Spleen (tissue), 11 donors: ENCODE measurements around the gene ARHGAP28. TPM values are rescaled to one million over a fixed set of nuclear protein-coding genes. Genes with fewer than 3 reads are reported as not detected.

Source experiments
- DNase-seq: peaks from one replicate; pipeline ENCODE4 v3.0.0-alpha.2; 2020
- H3K27ac ChIP-seq, 8 donors: fragments of 200-600 bp; sonication (generic) in 7 of 8; 1 replicate in 4 of 8; 2 replicates in 4 of 8; pipeline versions ENCODE4 v1.5.0 to v1.8.0; 2016 to 2021; ENCODE audit warnings: inconsistent platforms in 4 of 8, mild to moderate bottlenecking in 4 of 8, moderate library complexity in 1 of 8
- H3K27me3 ChIP-seq, 7 donors: fragments of 200-600 bp; sonication (generic) in 6 of 7; replicated peaks in 1 of 7; 1 replicate in 4 of 7; 2 replicates in 3 of 7; pipeline versions ENCODE4 v1.5.0 to v1.8.0; 2016 to 2021; ENCODE audit warnings: inconsistent platforms in 3 of 7, mild to moderate bottlenecking in 1 of 7
- H3K36me3 ChIP-seq, 6 donors: fragments of 200-600 bp; sonication (generic) in 5 of 6; 1 replicate in 4 of 6; 2 replicates in 2 of 6; pipeline versions ENCODE4 v1.5.0 to v1.8.0; 2016 to 2021; ENCODE audit warnings: inconsistent platforms in 2 of 6
- H3K4me1 ChIP-seq, 6 donors: fragments of 200-600 bp; sonication (generic) in 5 of 6; 1 replicate in 3 of 6; 2 replicates in 3 of 6; pipeline versions ENCODE4 v1.5.0 to v1.8.0; 2016 to 2021; ENCODE audit warnings: inconsistent platforms in 3 of 6
- H3K4me3 ChIP-seq, 8 donors: fragments of 200-600 bp; sonication (generic) in 7 of 8; 1 replicate in 4 of 8; 2 replicates in 4 of 8; pipeline versions ENCODE4 v1.5.0 to v1.8.0; 2016 to 2021; ENCODE audit warnings: inconsistent platforms in 4 of 8, mild to moderate bottlenecking in 4 of 8, moderate library complexity in 2 of 8
- H3K9me3 ChIP-seq, 8 donors: fragments of 200-600 bp; sonication (generic) in 7 of 8; 1 replicate in 4 of 8; 2 replicates in 4 of 8; pipeline versions ENCODE4 v1.5.0 to v1.8.0; 2016 to 2021; ENCODE audit warnings: inconsistent platforms in 4 of 8
- POLR2A ChIP-seq, 3 donors: fragments of 450-650 bp; IDR thresholded peaks; one replicate each; pipeline ENCODE4 v1.5.1; 2017; ENCODE audit warnings: antibody characterized with exemption in 3 of 3, mild to moderate bottlenecking in 1 of 3
- POLR2AphosphoS5 ChIP-seq, 3 donors: sonication (generic); formaldehyde crosslinking; IDR thresholded peaks; one replicate each; pipeline ENCODE4 v1.5.1; 2017; ENCODE audit warnings: antibody characterized with exemption in 3 of 3
- WGBS, 5 donors: extraction: QIAGEN DNeasy Blood & Tissue Kit in 3 of 5; methylation state at CpG; one replicate each; pipeline versions ENCODE4 v1.1.5 to v1.1.7; 2013 to 2018; 5-methylcytosine and 5-hydroxymethylcytosine counted together
- intact Hi-C: fragments of 100-400 bp; cut with DNase I; formaldehyde crosslinking; loops from one replicate; pipeline ENCODE4 v1.15.0; 2023; ENCODE audit warnings: low total_unique reads
- polyA plus RNA-seq, 3 donors: library from polyadenylated mRNA; stranded (reverse); fragments of 200-250 nt; gene quantifications; one replicate each; pipeline ENCODE4 v1.2.1, GENCODE V29; 2013
- total RNA-seq, 7 donors: library from RNA; depleted of rRNA in 3 of 7; stranded (reverse); fragments of >200 nt in 3 of 7; fragmentation: NEBNext Ultra II Directional in 4 of 7; extraction: Animal tissue kit (Norgen Biotek cat#: 25700) in 4 of 7; gene quantifications; one replicate each; pipeline versions ENCODE4 v1.1.0 to v1.2.1, GENCODE V29; 2016 to 2021
- TF ChIP-seq, protein P1 (sequence below), 11 experiments: fragments of 200-600 bp in 7 of 11; fragments of 450-650 bp in 4 of 11; sonication (generic) in 4 of 11; IDR thresholded peaks in 8 of 11; conservative IDR thresholded peaks in 3 of 11; 1 replicate in 7 of 11; 2 replicates in 4 of 11; pipeline versions ENCODE4 v1.4.0 to v1.8.0; 2016 to 2021; ENCODE audit warnings: antibody characterized with exemption in 11 of 11, inconsistent platforms in 4 of 11, mild to moderate bottlenecking in 1 of 11
- donor health status: healthy with polysubstance abuse.
- donor health status: DM: no; HTN: no; CAD: no; lungs with moderate emphysema.
- donor health status: DM: no; HTN: no; CAD: no.
- donor health status: Bipolar disorder and iron deficiency.
- donor health status: healthy.
- donor health status: DM: no; HTN: no; CAD: no.
- donor health status: DM: yes; HTN: yes; CAD: no.

The ARHGAP28 gene
- total and polyA plus RNA-seq, 10 donors = 1.9 to 78.3 (median 30.3) TPM

DNA sequence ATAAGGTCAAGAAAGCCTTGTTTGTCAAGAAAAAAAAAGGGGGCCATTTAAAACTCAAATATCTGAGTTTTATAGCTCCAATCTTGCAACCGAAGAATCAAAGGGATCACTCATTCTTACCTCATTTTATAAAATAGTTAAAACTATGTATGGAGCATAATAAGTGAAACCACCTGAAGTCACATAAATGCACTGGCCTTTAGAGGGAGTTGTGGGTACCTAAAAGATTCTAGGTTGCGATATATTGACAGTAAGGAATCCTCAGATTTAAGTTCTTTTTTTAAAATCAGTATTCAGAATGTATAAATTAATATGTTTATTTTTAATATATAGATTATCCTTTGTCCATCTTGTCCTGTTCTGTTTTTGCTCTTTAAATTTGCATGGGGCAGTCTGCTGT lies 3.4 kb downstream of the ARHGAP28 start:
- Histone ChIP-seq H3K9me3 (no peaks in the 10 kb centered on the region), H3K4me1 (peaks cover 0 to 23% (median 3%) of the 10 kb centered on the region in 6 donors), H3K4me3 (peak overlapping the region in 2 of 8 donors; percentile 30 to 56), H3K36me3 (no peaks in the 10 kb centered on the region), H3K27me3 (peaks cover 0 to 33% (median 0%) of the 10 kb centered on the region in 7 donors), H3K27ac (peak overlapping the region in 7 of 8 donors; percentile 48 to 88 (median 82))
- TF ChIP-seq POLR2A (IDR thresholded peaks at IDR 0.05) = no peak
- TF ChIP-seq, protein P1, sequence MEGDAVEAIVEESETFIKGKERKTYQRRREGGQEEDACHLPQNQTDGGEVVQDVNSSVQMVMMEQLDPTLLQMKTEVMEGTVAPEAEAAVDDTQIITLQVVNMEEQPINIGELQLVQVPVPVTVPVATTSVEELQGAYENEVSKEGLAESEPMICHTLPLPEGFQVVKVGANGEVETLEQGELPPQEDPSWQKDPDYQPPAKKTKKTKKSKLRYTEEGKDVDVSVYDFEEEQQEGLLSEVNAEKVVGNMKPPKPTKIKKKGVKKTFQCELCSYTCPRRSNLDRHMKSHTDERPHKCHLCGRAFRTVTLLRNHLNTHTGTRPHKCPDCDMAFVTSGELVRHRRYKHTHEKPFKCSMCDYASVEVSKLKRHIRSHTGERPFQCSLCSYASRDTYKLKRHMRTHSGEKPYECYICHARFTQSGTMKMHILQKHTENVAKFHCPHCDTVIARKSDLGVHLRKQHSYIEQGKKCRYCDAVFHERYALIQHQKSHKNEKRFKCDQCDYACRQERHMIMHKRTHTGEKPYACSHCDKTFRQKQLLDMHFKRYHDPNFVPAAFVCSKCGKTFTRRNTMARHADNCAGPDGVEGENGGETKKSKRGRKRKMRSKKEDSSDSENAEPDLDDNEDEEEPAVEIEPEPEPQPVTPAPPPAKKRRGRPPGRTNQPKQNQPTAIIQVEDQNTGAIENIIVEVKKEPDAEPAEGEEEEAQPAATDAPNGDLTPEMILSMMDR (IDR thresholded peaks at IDR 0.05 in 8 of 11, conservative IDR thresholded peaks at IDR 0.05 in 3 of 11) = no peak
- TF ChIP-seq POLR2AphosphoS5 (IDR thresholded peaks at IDR 0.05) = no peak
- 62 to 79% (median 70%) methylated on average over 2 of the region's 2 CpGs for WGBS, 5 donors
- no peak for DNase-seq
- intact Hi-C loops = no loop called here

DNA sequence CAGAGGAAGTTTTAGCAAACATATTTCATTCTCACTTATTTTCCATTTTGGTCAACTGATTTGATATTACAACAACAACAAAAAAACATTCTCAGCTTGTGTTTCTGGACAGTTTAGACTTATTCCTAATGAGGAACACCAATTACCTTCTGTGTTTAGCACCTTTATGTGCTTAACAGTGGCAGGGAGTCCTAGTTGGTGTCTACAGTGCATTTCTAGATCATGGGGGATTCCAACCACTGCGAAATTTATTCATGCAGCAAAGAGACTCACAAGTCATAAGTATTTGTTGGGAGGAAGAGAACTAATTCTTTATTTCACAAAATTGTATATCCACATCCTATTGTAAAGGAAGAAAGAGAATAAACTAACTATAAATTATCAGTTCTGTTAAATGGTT lies 4.2 kb downstream of the ARHGAP28 start:
- DNase-seq = no peak
- Histone ChIP-seq H3K9me3 (no peaks in the 10 kb centered on the region), H3K27me3 (peaks cover 0 to 30% (median 0%) of the 10 kb centered on the region in 7 donors), H3K4me3 (no peak overlapping the region), H3K27ac (peak overlapping the region; percentile 14 to 88 (median 79)), H3K36me3 (no peaks in the 10 kb centered on the region), H3K4me1 (peaks cover 0 to 18% (median 3%) of the 10 kb centered on the region in 6 donors)
- TF ChIP-seq POLR2A (IDR thresholded peaks at IDR 0.05) (no peak), POLR2AphosphoS5 (IDR thresholded peaks at IDR 0.05) (no peak)
- TF ChIP-seq, protein P1 (IDR thresholded peaks at IDR 0.05 in 8 of 11, conservative IDR thresholded peaks at IDR 0.05 in 3 of 11) = no peak
- intact Hi-C loops = no loop called here
- WGBS, 5 donors = 56 to 78% (median 69%) methylated on average over 1 of the region's 1 CpG

DNA sequence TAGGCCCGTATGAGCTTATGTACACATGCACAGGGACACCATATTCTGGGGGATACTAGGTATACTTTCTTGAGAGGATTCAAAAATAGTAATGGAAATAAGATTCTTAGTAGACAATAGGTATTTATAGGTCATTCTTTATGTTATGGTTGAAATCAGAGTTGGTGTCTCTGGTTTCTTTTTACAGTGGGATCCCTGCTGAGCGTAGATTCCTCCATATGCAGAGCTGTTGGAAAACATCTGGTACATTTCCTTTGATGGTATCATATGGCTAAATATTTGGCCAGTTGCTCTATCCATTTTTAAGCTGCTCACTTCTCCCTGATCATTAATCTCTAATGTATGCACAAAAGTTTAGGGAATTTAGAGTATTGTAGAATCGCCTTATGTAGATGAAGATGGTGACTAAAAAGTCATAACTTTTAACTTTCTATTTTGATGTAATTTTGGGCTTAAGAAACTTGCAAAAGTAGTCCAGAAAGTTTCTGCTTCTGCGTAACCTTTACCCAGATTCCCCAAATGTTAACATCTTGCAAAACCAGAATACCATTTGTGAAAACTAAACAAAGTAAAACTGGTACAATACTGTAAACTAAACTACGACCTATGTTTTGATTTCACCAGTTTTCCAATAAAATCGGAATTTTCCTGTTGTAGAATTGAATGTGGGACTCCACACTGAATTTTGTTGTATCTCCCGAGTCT lies 5.4 kb downstream of the ARHGAP28 start:
- peak overlapping the region in 7 of 8 donors; percentile 48 to 88 (median 82) for H3K27ac ChIP-seq
- H3K4me1 ChIP-seq = peaks cover 0 to 14% (median 0%) of the 10 kb centered on the region in 6 donors
- intact Hi-C loops = no loop called here

DNA sequence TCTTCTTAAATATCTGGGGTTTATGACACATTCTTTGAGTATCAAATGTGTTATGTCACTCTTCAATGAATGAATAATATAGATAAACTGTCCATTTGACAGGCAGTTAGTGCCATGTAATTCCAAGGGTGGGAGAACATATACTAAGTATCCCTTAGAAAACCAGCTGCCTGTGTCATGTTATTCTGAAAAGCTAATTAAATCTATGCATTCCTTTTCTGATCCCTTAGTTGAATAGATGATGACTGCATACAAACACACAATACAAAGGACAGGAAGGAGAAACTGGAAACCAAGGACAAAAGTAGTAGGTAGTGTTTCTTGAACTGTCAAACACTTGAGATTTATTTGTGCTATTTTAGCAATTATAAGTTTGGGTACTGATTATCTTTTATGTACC lies 8.3 kb downstream of the ARHGAP28 start:
- peak overlapping the region in 4 of 8 donors; percentile 2 to 42 (median 22) for H3K27ac ChIP-seq
- H3K4me3 ChIP-seq = no peak overlapping the region
- DNase-seq = no peak
- no peaks in the 10 kb centered on the region for H3K9me3 ChIP-seq
- no peaks in the 10 kb centered on the region for H3K27me3 ChIP-seq
- H3K4me1 ChIP-seq = peaks cover 0 to 13% (median 2%) of the 10 kb centered on the region in 6 donors
- TF ChIP-seq POLR2AphosphoS5 (IDR thresholded peaks at IDR 0.05) (no peak), POLR2A (IDR thresholded peaks at IDR 0.05) (no peak)
- TF ChIP-seq, protein P1 (IDR thresholded peaks at IDR 0.05 in 8 of 11, conservative IDR thresholded peaks at IDR 0.05 in 3 of 11) = no peak
- intact Hi-C loops = no loop called here
- no peaks in the 10 kb centered on the region for H3K36me3 ChIP-seq

More for the DNA sequence above, 5.4 kb downstream of the ARHGAP28 start:
- peaks cover 0 to 19% (median 0%) of the 10 kb centered on the region in 7 donors for H3K27me3 ChIP-seq
- no peak overlapping the region for H3K4me3 ChIP-seq
- DNase-seq = no peak
- TF ChIP-seq POLR2A (IDR thresholded peaks at IDR 0.05) = no peak
- no peak for TF ChIP-seq POLR2AphosphoS5 (IDR thresholded peaks at IDR 0.05)
- TF ChIP-seq, protein P1 (IDR thresholded peaks at IDR 0.05 in 8 of 11, conservative IDR thresholded peaks at IDR 0.05 in 3 of 11) = no peak
- no peaks in the 10 kb centered on the region for H3K36me3 ChIP-seq
- WGBS, 5 donors = 65 to 82% (median 79%) methylated on average over 7 of the region's 7 CpGs
- no peaks in the 10 kb centered on the region for H3K9me3 ChIP-seq
